ENCODE results near the gene MGLL.

- no peak for TF ChIP-seq CTCF (conservative IDR thresholded peaks at IDR 0.05 in 1 of 2, IDR thresholded peaks at IDR 0.05 in 1 of 2; ENCODE audit: extremely low read depth in 1 of 2, insufficient read depth in 1 of 2, low read depth in 1 of 2, low read length in 2 of 2)
- no peak for TF ChIP-seq EZH2 (IDR thresholded peaks at IDR 0.05; ENCODE audit: borderline replicate concordance, low read length)
Measured at GRCh38 chr3:127732879-127733350, 89.4 kb downstream of the MGLL start.
